HCT116 (cell line): Measurements from ENCODE around the gene DGKE.

Experiments
- ATF3 ChIP-seq: IDR thresholded peaks from 2 replicates; pipeline ENCODE4 v1.6.1; 2012
- CTCF ChIP-seq, 3 experiments: fragments of 200-600 bp in 1 of 3; sonication (generic) in 1 of 3; IDR thresholded peaks in 2 of 3; conservative IDR thresholded peaks in 1 of 3; 2 replicates each; pipeline ENCODE4 v1.5.1; 2012 to 2017; ENCODE audit warnings: low read depth in 2 of 3, low read length in 2 of 3, antibody characterized with exemption in 1 of 3, borderline replicate concordance in 1 of 3, control low read depth in 1 of 3, mild to moderate bottlenecking in 1 of 3, mixed read lengths in 1 of 3, mixed run types in 1 of 3, moderate library complexity in 1 of 3; ENCODE audit not compliant: insufficient read depth in 1 of 3
- EGR1 ChIP-seq: IDR thresholded peaks from 2 replicates; pipeline ENCODE4 v1.6.1; 2012; ENCODE audit warnings: low read depth
- EZH2 ChIP-seq: fragments of 200-600 bp; sonication (generic); IDR thresholded peaks from 2 replicates; pipeline ENCODE4 v1.6.1; 2017; ENCODE audit warnings: antibody characterized with exemption, mixed run types
- EZH2phosphoT487 ChIP-seq: fragments of 200-600 bp; IDR thresholded peaks from 2 replicates; pipeline ENCODE4 v1.6.1; 2018; ENCODE audit warnings: antibody characterized with exemption, borderline replicate concordance
- POLR2A ChIP-seq: IDR thresholded peaks from 2 replicates; pipeline ENCODE4 v1.7.0; 2011; ENCODE audit warnings: borderline replicate concordance; ENCODE audit not compliant: insufficient read depth, insufficient read length; ENCODE audit errors: extremely low read depth
- POLR2AphosphoS5 ChIP-seq: IDR thresholded peaks from 2 replicates; pipeline ENCODE4 v1.6.1; 2011; ENCODE audit warnings: mild to moderate bottlenecking, low read depth, low read length, moderate library complexity
- RAD21 ChIP-seq: IDR thresholded peaks from 2 replicates; pipeline ENCODE4 v1.6.1; 2012; ENCODE audit warnings: low read depth, mild to moderate bottlenecking
- SP1 ChIP-seq: IDR thresholded peaks from 2 replicates; pipeline ENCODE4 v1.6.1; 2012; ENCODE audit warnings: low read depth
- SRF ChIP-seq: IDR thresholded peaks from 2 replicates; pipeline ENCODE4 v1.6.1; 2012; ENCODE audit warnings: low read depth
- ZBTB33 ChIP-seq: IDR thresholded peaks from 2 replicates; pipeline ENCODE4 v1.6.1; 2011; ENCODE audit warnings: mild to moderate bottlenecking, low read length, moderate library complexity; ENCODE audit not compliant: insufficient replicate concordance; ENCODE audit errors: extremely low read depth
- ZNF274 ChIP-seq: fragments of 200-500 bp; sonication (Bioruptor generic); IDR thresholded peaks from 2 replicates; pipeline ENCODE4 v1.6.1; 2014; ENCODE audit warnings: mild to moderate bottlenecking, low read depth, low read length, inconsistent platforms

- no peak for TF ChIP-seq CTCF (IDR thresholded peaks at IDR 0.05 in 2 of 3, conservative IDR thresholded peaks at IDR 0.05 in 1 of 3; ENCODE audit: borderline replicate concordance in 1 of 3, insufficient read depth in 1 of 3, low read depth in 2 of 3, low read length in 2 of 3)
- no peak for TF ChIP-seq SRF
- TF ChIP-seq EZH2phosphoT487, result no peak
- TF ChIP-seq ZNF274, result no peak
- no peak for TF ChIP-seq SP1
- no peak for TF ChIP-seq RAD21
- no peak for TF ChIP-seq EZH2
- TF ChIP-seq EGR1, result no peak
- no peak for TF ChIP-seq POLR2A
- no peak for TF ChIP-seq ATF3
- TF ChIP-seq ZBTB33, result no peak
- peak; percentile 19; the same call in 1 of the 2 replicates for TF ChIP-seq POLR2AphosphoS5
These were observed 50.7 kb downstream of the DGKE start for GRCh38 chr17:56884483-56885311.
